Type B pancreatic cell (in vitro differentiated cells): ENCODE results near the gene MYH10. TPM values are rescaled to one million over a fixed set of nuclear protein-coding genes. Genes with fewer than 3 reads are reported as not detected.

ENCODE experiments used
- DNase-seq: peaks from one replicate; pipeline ENCODE4 v3.0.0; 2021; ENCODE audit warnings: mixed read lengths; ENCODE audit not compliant: unreplicated experiment; ENCODE audit errors: extremely low spot score
- H3K27ac Mint-ChIP-seq: 2 replicates; pipeline ENCODE4 v1.8.0; 2021; ENCODE audit warnings: mild to moderate bottlenecking, mixed read lengths
- H3K27me3 Mint-ChIP-seq: 2 replicates; pipeline ENCODE4 v1.8.0; 2021; ENCODE audit warnings: mixed read lengths
- H3K36me3 Mint-ChIP-seq: 2 replicates; pipeline ENCODE4 v1.8.0; 2021; ENCODE audit warnings: mixed read lengths
- H3K4me1 Mint-ChIP-seq: one replicate; pipeline ENCODE4 v1.8.0; 2021; ENCODE audit warnings: mixed read lengths; ENCODE audit not compliant: unreplicated experiment
- H3K4me3 Mint-ChIP-seq: 2 replicates; pipeline ENCODE4 v1.8.0; 2021; ENCODE audit warnings: mild to moderate bottlenecking, mixed read lengths
- H3K9me3 Mint-ChIP-seq: 2 replicates; pipeline ENCODE4 v1.8.0; 2021; ENCODE audit warnings: mixed read lengths
- total RNA-seq: library from RNA; stranded (reverse); gene quantifications from 2 replicates; pipeline ENCODE4 v1.2.1, GENCODE V29; 2021; ENCODE audit warnings: low replicate concordance
- TF ChIP-seq, protein P1 (sequence below): fragments of 200-600 bp; sonication (generic); conservative IDR thresholded peaks from 2 replicates; pipeline ENCODE4 v1.5.0; 2021; ENCODE audit warnings: antibody characterized with exemption, mild to moderate bottlenecking

The MYH10 gene
- total RNA-seq, 1 donor from 2014 or later: 254 TPM

DNA sequence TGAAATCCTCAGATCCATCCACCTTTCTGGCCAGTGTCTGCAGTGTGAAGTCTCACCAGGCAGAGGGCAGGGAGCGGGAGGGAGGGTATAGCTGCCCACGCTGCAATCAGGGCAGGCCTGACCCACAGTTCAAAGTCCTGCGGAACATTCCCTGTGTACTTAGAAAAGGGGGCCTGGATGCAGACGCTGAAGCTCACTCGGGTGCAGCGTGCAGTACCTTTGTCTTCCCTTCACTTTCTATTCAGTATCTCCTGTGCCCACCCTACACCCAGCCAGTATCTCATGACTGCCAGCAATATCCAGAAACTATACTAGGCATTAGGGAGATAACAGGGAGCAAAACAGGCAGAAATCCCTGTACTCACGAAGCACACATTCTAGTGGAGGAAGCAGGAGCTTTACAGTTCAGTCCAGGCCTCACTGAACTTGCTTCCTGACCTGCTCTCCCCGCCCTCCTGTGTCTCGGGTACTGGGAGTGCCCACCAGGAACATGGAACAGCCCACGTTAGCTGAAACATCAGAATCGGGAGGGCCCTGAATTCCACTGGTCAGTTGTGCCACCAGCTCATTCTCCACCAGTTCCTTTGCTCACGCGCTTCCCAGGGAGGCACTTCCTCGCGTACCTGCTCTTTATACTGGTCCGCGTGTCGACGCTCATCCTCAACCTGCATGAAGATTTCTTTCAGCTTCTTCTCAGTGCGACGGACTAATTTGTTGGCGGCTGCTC, 152.6 kb downstream of the MYH10 start:
- TF ChIP-seq, protein P1, sequence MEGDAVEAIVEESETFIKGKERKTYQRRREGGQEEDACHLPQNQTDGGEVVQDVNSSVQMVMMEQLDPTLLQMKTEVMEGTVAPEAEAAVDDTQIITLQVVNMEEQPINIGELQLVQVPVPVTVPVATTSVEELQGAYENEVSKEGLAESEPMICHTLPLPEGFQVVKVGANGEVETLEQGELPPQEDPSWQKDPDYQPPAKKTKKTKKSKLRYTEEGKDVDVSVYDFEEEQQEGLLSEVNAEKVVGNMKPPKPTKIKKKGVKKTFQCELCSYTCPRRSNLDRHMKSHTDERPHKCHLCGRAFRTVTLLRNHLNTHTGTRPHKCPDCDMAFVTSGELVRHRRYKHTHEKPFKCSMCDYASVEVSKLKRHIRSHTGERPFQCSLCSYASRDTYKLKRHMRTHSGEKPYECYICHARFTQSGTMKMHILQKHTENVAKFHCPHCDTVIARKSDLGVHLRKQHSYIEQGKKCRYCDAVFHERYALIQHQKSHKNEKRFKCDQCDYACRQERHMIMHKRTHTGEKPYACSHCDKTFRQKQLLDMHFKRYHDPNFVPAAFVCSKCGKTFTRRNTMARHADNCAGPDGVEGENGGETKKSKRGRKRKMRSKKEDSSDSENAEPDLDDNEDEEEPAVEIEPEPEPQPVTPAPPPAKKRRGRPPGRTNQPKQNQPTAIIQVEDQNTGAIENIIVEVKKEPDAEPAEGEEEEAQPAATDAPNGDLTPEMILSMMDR: no peak
- H3K36me3 Mint-ChIP-seq: peaks cover 46% of the 10 kb centered on the region
- DNase-seq: no peak
- no peaks in the 10 kb centered on the region for H3K27me3 Mint-ChIP-seq
- peak overlapping the region; percentile 39 for H3K27ac Mint-ChIP-seq
- no peaks in the 10 kb centered on the region for H3K9me3 Mint-ChIP-seq
- no peak overlapping the region for H3K4me3 Mint-ChIP-seq
- no peaks in the 10 kb centered on the region for H3K4me1 Mint-ChIP-seq

GRCh38 chr17:8477171-8477570, 153.4 kb downstream of the MYH10 start:
- Mint-ChIP-seq H3K36me3 (peaks cover 39% of the 10 kb centered on the region), H3K9me3 (no peaks in the 10 kb centered on the region), H3K27me3 (no peaks in the 10 kb centered on the region), H3K27ac (no peak overlapping the region), H3K4me3 (no peak overlapping the region), H3K4me1 (no peaks in the 10 kb centered on the region)
- peak; percentile 27 for DNase-seq
- TF ChIP-seq, protein P1: no peak

DNA sequence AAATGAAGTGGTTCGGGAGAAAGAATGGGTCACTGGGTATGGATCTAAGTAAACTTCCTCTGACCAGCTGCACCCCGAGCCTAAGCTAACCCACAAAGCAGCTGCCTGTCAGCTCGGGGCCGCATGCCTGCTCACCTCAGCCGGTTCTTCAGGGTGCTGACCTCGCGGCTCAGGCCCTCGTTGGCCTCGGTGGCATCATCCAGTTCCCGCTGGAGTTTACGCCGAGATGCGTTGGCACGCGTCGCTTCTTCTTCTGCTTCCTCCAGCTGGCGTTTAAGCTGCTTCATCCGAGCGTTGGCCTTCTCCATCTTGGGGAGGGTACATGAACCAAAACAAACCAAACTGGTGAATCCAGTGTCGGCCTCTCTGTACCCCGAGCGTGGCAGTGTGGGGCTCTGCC, 153.8 kb downstream of the MYH10 start:
- DNase-seq: peak; percentile 64
- TF ChIP-seq, protein P1: no peak
- Mint-ChIP-seq H3K9me3 (no peaks in the 10 kb centered on the region), H3K4me3 (no peak overlapping the region), H3K36me3 (peaks cover 37% of the 10 kb centered on the region), H3K27me3 (no peaks in the 10 kb centered on the region), H3K4me1 (no peaks in the 10 kb centered on the region), H3K27ac (no peak overlapping the region)

- no peak overlapping the region for H3K4me3 Mint-ChIP-seq
- H3K27ac Mint-ChIP-seq: peak overlapping the region; percentile 68
- no peaks in the 10 kb centered on the region for H3K4me1 Mint-ChIP-seq
- peak; percentile 65 for DNase-seq
- no peaks in the 10 kb centered on the region for H3K9me3 Mint-ChIP-seq
- H3K27me3 Mint-ChIP-seq: no peaks in the 10 kb centered on the region
- H3K36me3 Mint-ChIP-seq: peaks cover 37% of the 10 kb centered on the region
- TF ChIP-seq, protein P1: no peak
These were observed 154.7 kb downstream of the MYH10 start for GRCh38 chr17:8475781-8476180.

DNA sequence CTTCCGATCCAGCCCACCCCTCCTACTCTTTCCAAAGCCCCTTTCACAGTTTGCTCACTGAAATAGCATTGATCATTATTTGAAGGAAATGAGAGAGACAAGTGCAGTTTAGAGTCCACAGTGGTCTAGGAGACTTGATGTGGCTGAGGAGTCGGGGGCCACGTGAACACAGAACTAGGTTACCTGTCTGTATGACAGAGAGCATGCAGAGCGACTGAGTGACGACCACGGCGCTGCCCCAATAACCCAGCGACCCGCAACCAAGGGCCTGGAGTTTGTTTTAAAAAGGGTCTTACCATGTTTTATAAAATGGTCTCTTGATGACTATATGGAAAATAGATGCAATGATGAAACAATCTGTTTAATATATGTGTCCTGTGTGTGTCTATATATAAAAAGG, 155.3 kb downstream of the MYH10 start:
- Mint-ChIP-seq H3K9me3 (no peaks in the 10 kb centered on the region), H3K27ac (peak overlapping the region; percentile 68), H3K4me1 (no peaks in the 10 kb centered on the region), H3K27me3 (no peaks in the 10 kb centered on the region), H3K4me3 (no peak overlapping the region), H3K36me3 (peaks cover 37% of the 10 kb centered on the region)
- TF ChIP-seq, protein P1: no peak
- no peak for DNase-seq
